Measurements from ENCODE around the gene MRPS34.

The MRPS34 gene

GRCh38 chr16:1781254-1781653 is 8.3 kb upstream of the MRPS34 start:
- peak overlapping the region; percentile 77; the same call in 1 of the 2 replicates for H3K4me3 ChIP-seq (ENCODE audit: low read length)
- TF ChIP-seq ZNF274 (IDR thresholded peaks at IDR 0.05; ENCODE audit: low read depth, low read length), result no peak

GRCh38 chr16:1780677-1781072 is 7.7 kb upstream of the MRPS34 start:
- H3K4me3 ChIP-seq (ENCODE audit: low read length), result no peak overlapping the region
- TF ChIP-seq ZNF274 (IDR thresholded peaks at IDR 0.05; ENCODE audit: low read depth, low read length), result no peak

GRCh38 chr16:1779741-1780676 is 7.1 kb upstream of the MRPS34 start:
- H3K4me3 ChIP-seq (ENCODE audit: low read length), result no peak overlapping the region
- no peak for TF ChIP-seq ZNF274 (IDR thresholded peaks at IDR 0.05; ENCODE audit: low read depth, low read length)

- no peak for TF ChIP-seq ZNF274 (IDR thresholded peaks at IDR 0.05; ENCODE audit: low read depth, low read length)
- no peak overlapping the region for H3K4me3 ChIP-seq (ENCODE audit: low read length)
Measured at GRCh38 chr16:1779234-1779701, 6.3 kb upstream of the MRPS34 start.

GRCh38 chr16:1778200-1779179 is 5.6 kb upstream of the MRPS34 start:
- no peak overlapping the region for H3K4me3 ChIP-seq (ENCODE audit: low read length)
- no peak for TF ChIP-seq ZNF274 (IDR thresholded peaks at IDR 0.05; ENCODE audit: low read depth, low read length)

GRCh38 chr16:1777375-1778199 is 4.7 kb upstream of the MRPS34 start:
- H3K4me3 ChIP-seq (ENCODE audit: low read length), result no peak overlapping the region
- TF ChIP-seq ZNF274 (IDR thresholded peaks at IDR 0.05; ENCODE audit: low read depth, low read length), result no peak

- no peak overlapping the region for H3K4me3 ChIP-seq (ENCODE audit: low read length)
- TF ChIP-seq ZNF274 (IDR thresholded peaks at IDR 0.05; ENCODE audit: low read depth, low read length), result no peak
Measured at GRCh38 chr16:1776991-1777374, 4.0 kb upstream of the MRPS34 start.

- TF ChIP-seq ZNF274 (IDR thresholded peaks at IDR 0.05; ENCODE audit: low read depth, low read length), result no peak
- H3K4me3 ChIP-seq (ENCODE audit: low read length), result no peak overlapping the region
Measured at GRCh38 chr16:1776672-1776955, 3.7 kb upstream of the MRPS34 start.

- TF ChIP-seq ZNF274 (IDR thresholded peaks at IDR 0.05; ENCODE audit: low read depth, low read length), result no peak
- no peak overlapping the region for H3K4me3 ChIP-seq (ENCODE audit: low read length)
Measured at GRCh38 chr16:1775846-1776671, 3.1 kb upstream of the MRPS34 start.

GRCh38 chr16:1775006-1775845 is 2.3 kb upstream of the MRPS34 start:
- H3K4me3 ChIP-seq (ENCODE audit: low read length), result no peak overlapping the region
- TF ChIP-seq ZNF274 (IDR thresholded peaks at IDR 0.05; ENCODE audit: low read depth, low read length), result no peak

GRCh38 chr16:1774448-1774780 is 1.5 kb upstream of the MRPS34 start:
- no peak for TF ChIP-seq ZNF274 (IDR thresholded peaks at IDR 0.05; ENCODE audit: low read depth, low read length)
- peak overlapping the region; percentile 81; the same call in 1 of the 2 replicates for H3K4me3 ChIP-seq (ENCODE audit: low read length)
